CD4-positive, alpha-beta T cell treated with Interferon alpha-2 for 1 hour (primary cell): ENCODE measurements around the gene TMEM100.
"Not testable (repeated sequence)": the region's sequence is repeated elsewhere in the genome, so short reads cannot be mapped to it uniquely, and the experiment has no call there.

Source experiments
- DNase-seq, 2 donors: peaks; one replicate each; pipeline ENCODE4 v3.0.0-alpha.2; 2020 to 2022

The TMEM100 gene

GRCh38 chr17:55683550-55684315 is 38.9 kb downstream of the TMEM100 start:
- DNase-seq: no peak

- DNase-seq: no peak
Observed at GRCh38 chr17:55681342-55681700, 41.3 kb downstream of the TMEM100 start.

- no peak for DNase-seq
Observed at GRCh38 chr17:55680686-55681341, 41.9 kb downstream of the TMEM100 start.

DNA sequence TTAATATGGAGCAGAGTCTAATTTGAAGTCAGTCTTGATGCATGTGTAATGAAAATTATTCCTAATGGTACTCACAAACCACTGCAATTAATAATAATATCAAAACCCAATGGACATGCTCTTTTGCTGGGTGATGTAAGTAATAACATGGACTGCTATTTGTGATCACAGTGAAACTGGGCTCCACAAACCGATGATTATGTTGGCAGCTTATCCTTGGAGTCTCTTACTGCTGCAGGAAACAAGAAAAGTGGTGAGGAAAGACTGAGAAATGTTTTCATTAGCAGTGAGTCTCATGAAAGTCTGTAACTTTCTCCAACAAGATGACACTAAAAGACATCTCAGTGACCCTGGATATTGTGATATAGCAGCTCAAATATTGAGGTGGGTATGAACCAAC is 45.2 kb downstream of the TMEM100 start:
- no peak for DNase-seq

GRCh38 chr17:55676274-55676673 is 46.4 kb downstream of the TMEM100 start:
- no peak for DNase-seq

DNA sequence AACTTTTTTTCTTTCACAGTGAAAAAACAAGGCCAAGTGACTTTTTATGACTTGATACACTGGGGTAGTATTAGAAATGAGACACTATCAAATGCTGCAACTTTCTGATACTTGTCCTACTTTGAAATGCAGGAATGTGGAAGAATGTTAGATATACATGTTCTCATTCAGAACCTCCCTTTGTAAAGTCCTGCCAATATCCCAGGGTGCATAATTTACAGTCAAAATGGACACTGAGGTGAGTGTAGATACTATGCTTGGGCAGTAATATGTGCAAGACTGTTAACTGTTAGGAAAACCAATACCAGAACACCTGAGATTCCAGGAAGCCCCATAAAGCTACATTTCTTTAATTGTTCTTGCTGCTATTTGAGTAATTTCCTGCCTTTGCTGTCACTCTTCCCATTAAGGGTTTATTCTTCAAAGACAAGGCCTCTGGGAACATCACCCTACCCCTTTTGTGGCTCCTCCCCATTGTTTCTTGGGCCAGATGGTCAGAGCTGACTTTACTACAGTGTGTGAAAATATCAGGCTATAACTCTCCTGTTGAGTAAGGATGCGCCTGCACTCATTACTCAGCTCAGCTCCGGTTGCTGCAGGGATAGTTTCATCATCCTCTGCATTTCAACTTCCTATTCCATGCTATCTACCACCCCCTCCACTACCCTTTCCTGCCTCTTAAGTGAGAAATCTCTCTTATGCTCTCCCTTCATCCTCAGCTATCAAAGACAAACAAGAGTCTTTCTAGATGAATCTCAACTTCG is 48.7 kb downstream of the TMEM100 start:
- DNase-seq: peak in 1 of 2 donors; percentile 34

- peak in 1 of 2 donors; percentile 3 for DNase-seq
Observed at GRCh38 chr17:55672585-55673501, 49.8 kb downstream of the TMEM100 start.

DNA sequence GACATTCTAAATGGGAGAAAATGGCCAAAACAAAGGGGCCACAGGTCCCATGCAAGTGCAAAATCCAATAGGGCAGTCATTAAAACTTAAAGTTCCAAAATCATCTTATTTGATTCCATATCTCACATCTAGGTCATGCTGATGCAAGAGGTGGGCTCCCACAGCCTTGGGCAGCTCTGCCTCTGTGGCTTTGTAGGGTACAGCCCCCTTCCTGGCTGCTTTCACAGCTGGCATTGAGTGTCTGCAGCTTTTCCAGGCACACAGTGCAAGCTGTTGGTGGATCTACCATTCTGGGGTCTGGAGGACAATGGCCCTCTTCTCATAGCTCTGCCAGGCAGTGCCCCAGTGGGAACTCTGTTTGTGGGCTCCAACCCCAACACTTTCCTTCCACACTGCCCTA is 50.7 kb downstream of the TMEM100 start:
- DNase-seq: not testable (repeated sequence)
